C4-2B (cell line): ENCODE data around the gene KRTAP20-3.

Source experiments
- CTCF ChIP-seq: fragments of 450-650 bp; conservative IDR thresholded peaks from 2 replicates; pipeline ENCODE4 v1.5.1; 2017; ENCODE audit warnings: mild to moderate bottlenecking
- ZFX ChIP-seq: fragments of 450-650 bp; IDR thresholded peaks from 2 replicates; pipeline ENCODE4 v1.6.1; 2017

GRCh38 chr21:30652891-30653290 lies 10.2 kb downstream of the KRTAP20-3 start:
- no peak for TF ChIP-seq CTCF
- TF ChIP-seq ZFX, result no peak
